ENCODE data around the gene MXRA8. TPM values are rescaled to one million over a fixed set of nuclear protein-coding genes. Genes with fewer than 3 reads are reported as not detected.

MXRA8 gene
- total and polyA plus RNA-seq, 9 of the 15 experiments (the other 6 are each of a cell fraction or from before 2014, with no cell fraction given) = 0.66 to 11.3 (median 6.3) TPM

DNA sequence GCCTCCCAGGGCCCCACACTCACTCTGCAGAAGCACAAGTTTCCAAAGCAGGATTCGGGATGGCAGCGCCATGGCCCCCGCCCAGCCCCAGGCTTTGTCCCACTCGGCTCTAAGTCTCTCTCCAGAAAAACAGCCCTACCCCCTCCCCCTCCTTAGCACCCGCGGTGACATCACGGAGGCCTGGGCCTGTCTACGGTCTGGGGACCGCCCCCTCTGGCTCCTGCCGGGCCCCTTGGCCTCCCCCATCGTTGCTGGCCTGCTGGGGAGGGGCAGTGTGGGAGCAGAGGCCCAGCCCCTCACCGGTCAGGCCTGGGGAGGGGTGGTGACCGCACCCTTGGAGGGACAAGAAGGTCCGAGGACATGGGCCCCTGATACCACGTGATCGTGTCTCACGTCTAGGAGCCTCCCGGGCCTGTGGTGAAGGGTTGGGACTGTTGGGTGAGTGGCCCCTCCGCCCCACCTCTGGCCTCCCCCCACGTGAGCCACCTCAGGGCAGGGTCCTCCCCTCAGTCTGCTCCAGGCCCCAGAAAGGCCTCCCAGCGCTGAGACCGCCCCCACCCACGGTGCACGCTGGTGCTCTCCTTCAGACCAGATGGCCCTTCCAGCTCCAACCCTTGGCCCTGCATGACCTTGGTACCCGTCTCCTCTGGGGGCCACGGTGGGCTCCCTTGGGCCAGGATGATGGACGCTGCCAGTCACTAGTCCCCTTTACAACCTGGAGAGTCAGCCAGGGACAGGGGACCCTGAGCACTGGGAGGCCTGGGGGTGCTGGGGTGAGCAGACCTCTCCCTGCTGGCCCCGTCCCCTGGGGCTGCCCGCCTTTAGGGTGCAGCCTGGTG lies at the start of gene MXRA8 (continued):
- TF ChIP-seq TFE3 (CRISPR knock-in tag; IDR thresholded peaks at IDR 0.05) = peak; percentile 95
- no peak for TF ChIP-seq FOXM1 (IDR thresholded peaks at IDR 0.05; ENCODE audit: low read depth)
- peak; percentile 49; the same call in 1 of the 2 replicates for TF ChIP-seq FOXM1 (CRISPR knock-in tag; IDR thresholded peaks at IDR 0.05; ENCODE audit: low read depth)
- no peak for TF ChIP-seq KHSRP (IDR thresholded peaks at IDR 0.05)
- peak; percentile 66; the same call in 1 of the 2 replicates for TF ChIP-seq KLF13 (tag; IDR thresholded peaks at IDR 0.05; ENCODE audit: borderline replicate concordance, low read depth)
- TF ChIP-seq HMGN3 (IDR thresholded peaks at IDR 0.05; ENCODE audit: borderline replicate concordance, extremely low read depth, insufficient read length, low read depth, low read length) = peak; percentile 56
- 0 out of 4 replicates have a peak, but pooled peaks of 1 of the 2 experiments have one; percentile 40 for TF ChIP-seq HDAC1 (IDR thresholded peaks at IDR 0.05)
- 0 out of 2 replicates have a peak, but pooled peaks have one; percentile 10 for TF ChIP-seq PTBP1 (IDR thresholded peaks at IDR 0.05; ENCODE audit: low read depth, low read length)
- peak; percentile 45 to 58; a peak in 3 of 4 replicates for TF ChIP-seq MAZ (CRISPR knock-in tag; conservative IDR thresholded peaks at IDR 0.05 in 1 of 2, IDR thresholded peaks at IDR 0.05 in 1 of 2)
- TF ChIP-seq, protein P1, sequence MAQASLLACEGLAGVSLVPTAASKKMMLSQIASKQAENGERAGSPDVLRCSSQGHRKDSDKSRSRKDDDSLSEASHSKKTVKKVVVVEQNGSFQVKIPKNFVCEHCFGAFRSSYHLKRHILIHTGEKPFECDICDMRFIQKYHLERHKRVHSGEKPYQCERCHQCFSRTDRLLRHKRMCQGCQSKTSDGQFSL (CRISPR knock-in tag; IDR thresholded peaks at IDR 0.05) = no peak
- TF ChIP-seq, protein P1 (tag; IDR thresholded peaks at IDR 0.05) = peak in 1 of 2 experiments; percentile 62; a peak in 1 of 4 replicates
- TF ChIP-seq PKNOX1 (IDR thresholded peaks at IDR 0.05) = peak; percentile 14; the same call in 1 of the 2 replicates
- 0 out of 2 replicates have a peak, but pooled peaks have one; percentile 12 for TF ChIP-seq NKRF (IDR thresholded peaks at IDR 0.05; ENCODE audit: borderline replicate concordance)
- peak; percentile 72 for TF ChIP-seq RBFOX2 (IDR thresholded peaks at IDR 0.05; ENCODE audit: low read depth, low read length)
- TF ChIP-seq TBP (optimal IDR thresholded peaks at IDR 0.05; ENCODE audit: low read depth, low read length) = peak; percentile 16
- peak; percentile 54 for TF ChIP-seq PRDM10 (IDR thresholded peaks at IDR 0.05; ENCODE audit: partially characterized antibody)
